Non-pigmented ciliary epithelial cell (primary cell): ENCODE data around the gene ENDOU.

ENCODE experiments used
- DNase-seq: peaks from one replicate; pipeline ENCODE4 v3.0.0-alpha.2; 2010; ENCODE audit warnings: low read depth

The ENDOU gene

GRCh38 chr12:47757364-47757839, 32.1 kb upstream of the ENDOU start:
- no peak for DNase-seq

DNA sequence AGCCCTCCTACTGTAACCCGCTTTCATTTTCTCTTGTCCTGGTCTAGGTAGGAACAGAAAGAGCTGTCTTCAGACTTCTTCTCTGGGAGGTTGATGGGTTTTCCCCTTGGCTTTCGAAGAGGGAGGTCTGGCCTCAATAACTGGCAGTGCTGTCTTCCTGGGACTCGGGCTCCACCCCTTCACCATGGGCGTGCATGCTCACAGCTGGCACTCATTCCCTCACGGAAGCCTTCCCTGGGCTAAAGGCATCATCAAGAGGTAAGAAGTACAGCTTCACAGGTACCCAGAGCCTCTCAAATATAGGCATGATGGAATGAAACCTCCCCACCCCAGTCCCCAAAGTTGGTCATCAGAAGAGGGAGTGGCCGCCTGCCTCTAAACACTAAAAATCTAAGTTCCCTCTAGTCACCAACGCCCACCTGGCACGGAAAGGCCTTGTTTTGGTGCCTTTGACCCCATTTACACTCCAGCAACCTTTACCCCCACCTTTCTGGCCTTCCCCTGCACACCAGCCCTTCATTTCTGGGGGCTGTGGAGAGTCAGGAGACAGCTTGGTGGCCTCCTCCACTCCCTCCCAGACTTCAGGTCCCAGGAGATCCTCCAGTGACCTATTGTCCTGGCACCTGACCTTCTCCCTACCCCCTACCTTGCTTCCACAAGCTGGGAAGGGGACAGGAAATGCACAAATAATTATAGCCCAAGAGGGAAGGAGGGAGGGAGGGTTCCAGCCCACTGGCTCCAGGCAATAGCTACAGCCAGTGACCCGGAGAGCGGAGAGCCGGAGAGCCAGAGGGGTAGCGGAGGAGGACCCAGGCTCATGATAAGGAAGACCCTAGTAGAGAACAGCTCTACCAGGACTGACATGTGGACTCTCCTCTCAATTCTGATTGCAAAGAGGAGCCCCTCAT, 30.6 kb upstream of the ENDOU start:
- DNase-seq, result no peak

GRCh38 chr12:47754881-47755280, 29.6 kb upstream of the ENDOU start:
- no peak for DNase-seq

DNA sequence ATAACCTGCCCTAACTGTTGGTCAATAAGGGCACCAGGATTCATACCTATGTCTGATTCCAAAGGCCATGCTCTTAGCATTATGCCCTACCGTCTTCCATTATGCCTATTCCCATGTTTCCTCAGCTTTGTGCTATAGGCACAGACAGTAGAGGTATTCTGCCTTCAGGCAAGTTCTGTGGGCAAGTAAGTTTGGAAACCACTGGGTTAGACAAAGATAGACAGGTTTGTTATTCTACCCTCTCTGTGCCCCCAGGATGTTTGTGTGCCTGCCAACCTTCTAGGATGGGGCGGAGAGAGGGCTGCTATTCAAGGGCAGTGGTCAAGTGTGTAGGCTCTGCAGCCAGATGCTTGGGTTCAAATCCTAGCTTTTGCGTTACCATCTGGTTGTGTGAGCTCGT, 28.8 kb upstream of the ENDOU start:
- DNase-seq, result no peak

GRCh38 chr12:47753021-47754001, 28.0 kb upstream of the ENDOU start:
- DNase-seq, result no peak

- DNase-seq, result no peak
Observed at GRCh38 chr12:47752552-47752951, 27.3 kb upstream of the ENDOU start.

DNA sequence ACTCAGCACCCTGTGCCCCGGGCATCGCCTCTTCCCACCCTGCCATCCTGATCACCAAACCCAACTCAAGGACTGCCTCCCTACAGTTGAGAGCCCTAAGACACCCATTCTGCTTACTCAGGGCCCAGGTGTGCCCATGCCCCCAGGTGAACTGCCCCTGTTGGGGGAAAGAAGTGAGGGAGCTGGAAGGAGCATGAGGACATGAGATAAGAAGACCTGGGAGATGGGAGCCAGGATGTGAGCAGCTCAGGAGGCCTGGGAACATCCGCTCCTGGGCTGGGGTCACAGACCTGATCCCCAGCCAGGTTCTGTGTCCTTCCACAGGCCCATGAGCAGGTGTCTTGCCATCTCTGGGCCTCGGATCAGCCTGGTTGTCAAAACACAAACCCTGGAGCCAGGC, 26.8 kb upstream of the ENDOU start:
- DNase-seq, result no peak

- DNase-seq, result no peak
Observed at GRCh38 chr12:47751561-47751960, 26.3 kb upstream of the ENDOU start.

DNA sequence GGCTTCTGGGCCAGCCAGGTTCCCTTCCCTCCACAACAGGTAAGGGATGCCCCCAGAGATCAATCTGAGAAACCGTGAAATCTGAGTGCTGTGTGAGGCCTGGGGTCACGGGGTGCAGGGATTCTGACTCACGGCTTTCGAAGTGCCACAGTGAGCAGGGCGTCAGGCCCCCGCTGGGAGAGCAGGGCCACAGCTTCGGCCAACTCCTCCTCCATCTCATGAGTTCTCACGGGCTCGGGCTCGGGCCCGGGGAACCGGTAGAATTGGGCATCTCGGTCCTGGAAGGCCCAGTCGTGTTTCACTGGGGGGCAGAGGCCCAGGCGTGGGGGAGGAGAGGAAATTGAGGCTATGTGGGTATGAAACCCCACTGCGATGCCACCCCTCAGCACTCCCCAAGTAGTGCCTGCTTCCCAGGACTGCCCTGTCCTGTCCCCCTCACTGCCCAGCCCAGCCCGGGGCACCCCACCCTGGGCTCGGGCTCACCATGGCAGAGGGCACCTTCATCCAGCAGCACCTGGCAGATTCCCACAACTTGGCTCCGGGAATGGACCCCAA, 25.7 kb upstream of the ENDOU start:
- DNase-seq, result no peak

DNA sequence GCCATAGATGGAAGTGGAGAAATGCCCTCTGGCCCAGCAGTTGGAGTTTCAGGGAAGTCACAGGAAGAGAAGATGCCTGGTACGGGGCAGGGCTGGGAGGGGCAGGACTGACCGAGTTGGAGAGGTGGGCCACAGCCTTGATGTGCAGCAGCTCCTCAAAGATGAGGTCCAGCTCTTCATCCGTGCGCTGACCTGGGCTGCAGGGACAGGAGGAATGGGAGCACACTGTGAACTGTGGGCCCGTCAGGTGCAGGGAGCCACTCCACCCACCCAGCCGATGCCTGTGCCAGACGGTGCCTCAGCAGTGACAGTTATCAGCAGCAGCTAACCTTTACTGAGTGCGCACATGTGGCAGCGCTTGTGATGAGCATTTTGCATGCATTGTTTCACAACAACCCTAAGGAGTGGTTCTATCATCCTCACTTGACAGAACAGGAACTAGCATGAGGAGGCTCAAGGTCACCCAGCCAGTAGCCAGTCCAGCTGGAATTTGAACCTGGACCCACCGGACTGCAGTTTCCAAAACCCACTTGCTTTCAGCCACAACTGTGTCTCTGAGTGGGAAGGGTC, 25.0 kb upstream of the ENDOU start:
- no peak for DNase-seq

DNA sequence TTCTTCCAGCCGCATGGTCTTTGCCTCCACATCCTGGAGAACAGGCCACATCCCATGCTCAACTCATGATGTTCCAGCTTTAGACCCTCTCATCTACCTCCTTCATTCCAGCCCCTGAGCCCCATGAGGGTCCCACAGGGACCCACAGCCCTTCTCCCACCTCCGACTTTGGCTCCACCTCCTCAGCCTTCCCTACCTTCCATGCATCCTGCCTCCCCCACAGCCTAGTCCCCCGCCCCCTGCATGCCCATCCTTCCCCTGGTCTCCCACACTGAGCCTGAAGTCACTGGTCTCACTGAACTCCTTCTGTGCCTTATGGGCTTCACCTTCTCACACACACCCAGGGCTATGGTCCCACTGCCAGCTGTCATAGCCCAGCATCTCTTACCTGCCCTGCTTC, 23.6 kb upstream of the ENDOU start:
- no peak for DNase-seq

DNA sequence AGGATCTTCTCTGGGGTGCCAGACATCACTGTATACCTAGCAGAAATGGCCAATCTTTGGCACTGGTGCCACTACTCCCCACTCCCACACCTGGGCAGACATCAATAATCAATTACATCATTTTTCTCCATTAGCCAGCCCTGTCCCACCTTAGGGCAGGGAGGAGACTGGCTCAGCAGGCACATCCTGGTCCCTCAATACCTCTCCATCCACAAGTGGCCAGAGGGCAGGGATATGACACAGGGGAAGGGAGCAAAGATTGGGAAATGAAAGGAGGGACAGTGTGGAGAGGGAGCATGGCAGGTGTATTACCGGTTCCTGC, 23.2 kb upstream of the ENDOU start:
- DNase-seq, result no peak

- DNase-seq, result no peak
Observed at GRCh38 chr12:47747596-47748506, 22.6 kb upstream of the ENDOU start.

DNA sequence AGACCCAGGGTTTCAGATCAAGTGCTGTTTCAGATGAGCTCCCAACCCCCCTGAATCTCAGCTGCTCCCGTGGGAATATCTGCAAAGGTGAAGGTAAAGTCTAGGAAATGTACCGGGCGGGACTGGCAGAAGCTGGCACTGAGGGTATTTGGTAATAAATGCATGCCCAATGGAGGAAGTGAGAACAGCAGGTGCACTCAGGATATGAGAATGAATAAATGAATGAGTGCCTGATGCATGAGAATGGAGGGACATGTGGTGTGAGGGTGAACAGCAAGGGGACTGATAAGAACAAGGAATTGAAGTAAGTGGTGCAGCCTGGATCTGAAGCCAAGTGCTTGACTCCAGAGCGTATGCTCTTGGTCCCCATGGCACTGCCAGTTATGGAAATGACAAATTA, 21.8 kb upstream of the ENDOU start:
- DNase-seq, result no peak

DNA sequence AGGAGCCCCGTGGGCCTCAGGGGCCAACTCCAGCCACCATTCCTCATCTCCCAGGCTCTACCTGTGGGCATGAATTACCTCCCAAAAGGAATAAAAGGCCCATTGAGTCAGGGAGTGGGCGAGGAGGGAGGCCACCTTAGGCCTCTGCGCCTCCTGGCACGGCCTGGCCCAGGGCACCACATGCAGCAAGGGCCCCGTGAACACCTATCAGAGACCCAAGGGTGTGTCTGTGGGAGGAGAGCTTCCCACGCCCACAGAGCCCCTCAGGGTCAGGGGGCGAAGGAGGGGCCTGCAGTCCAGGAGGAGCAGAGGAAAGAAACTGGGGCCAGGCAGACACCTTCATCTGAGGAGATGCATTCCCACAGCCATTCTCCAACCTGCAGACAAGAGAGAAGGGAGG, 21.2 kb upstream of the ENDOU start:
- DNase-seq, result no peak

GRCh38 chr12:47746073-47746472, 20.8 kb upstream of the ENDOU start:
- no peak for DNase-seq

GRCh38 chr12:47745485-47746041, 20.3 kb upstream of the ENDOU start:
- no peak for DNase-seq

DNA sequence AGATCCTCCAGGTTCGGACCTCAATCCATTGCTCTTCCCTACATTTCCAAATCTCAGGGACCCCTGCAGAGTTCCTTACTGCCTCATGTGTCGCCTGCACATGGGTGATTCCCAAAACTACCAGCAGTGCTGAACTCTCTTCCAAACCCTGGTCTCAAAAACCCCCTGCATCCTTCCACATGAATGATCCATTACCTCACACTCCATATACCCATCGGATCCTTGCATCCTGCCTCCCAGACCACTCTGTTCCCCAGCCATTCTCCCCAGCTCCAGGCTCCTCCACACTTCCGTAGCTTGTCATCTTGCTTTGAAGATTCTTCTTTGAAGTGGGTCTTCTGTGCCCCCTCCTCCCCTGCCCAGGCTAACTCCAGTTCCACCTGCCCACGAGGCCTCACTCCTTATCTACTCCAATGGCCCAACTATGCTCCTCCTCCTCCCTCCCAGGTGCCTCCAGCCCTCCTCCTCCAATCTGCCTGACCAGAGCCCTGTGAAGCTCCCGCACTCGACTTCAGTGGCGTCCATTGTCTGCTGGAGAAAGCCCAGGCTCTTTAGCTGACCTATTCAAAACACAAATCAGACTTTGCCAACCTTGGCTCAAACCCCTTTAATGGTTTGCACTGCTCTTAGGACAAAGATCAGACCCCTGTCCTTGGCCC, 19.6 kb upstream of the ENDOU start:
- no peak for DNase-seq

DNA sequence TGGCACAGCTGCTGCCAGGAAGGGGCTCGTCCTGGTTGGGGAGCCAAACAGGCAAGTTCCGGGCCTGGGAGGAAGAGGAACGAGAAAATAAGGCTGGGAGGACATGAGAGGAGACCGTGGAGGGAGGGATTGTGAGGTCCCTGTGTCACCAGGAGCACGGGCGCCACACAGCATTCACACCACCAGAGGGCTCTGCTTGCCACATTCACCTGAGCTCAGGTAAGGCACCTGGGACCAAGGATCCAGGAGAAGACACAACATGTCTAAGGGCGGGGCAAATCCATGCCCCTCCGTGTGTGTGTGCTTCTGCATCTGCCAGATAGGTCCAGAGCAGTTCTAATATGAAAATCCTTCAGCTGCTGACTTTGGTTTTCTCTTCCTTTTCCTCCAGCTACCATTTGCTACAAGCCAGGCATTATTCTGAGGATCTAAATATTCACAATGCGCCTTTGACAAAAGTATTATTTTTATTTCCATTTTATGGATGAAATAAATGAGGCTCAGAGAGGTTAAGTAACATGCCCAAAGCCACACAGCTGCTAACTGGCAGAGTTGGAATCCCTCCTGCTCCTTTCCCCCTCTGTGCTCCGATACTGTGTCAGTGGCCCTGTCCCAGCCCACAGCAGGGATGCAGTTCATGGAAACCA, 18.8 kb upstream of the ENDOU start:
- DNase-seq, result no peak
